ENCODE data around the gene OR6P1. TPM values are rescaled to one million over a fixed set of nuclear protein-coding genes. Genes with fewer than 3 reads are reported as not detected.

Gene OR6P1
- total RNA-seq, 2 experiments from 2014 or later = not detected

DNA sequence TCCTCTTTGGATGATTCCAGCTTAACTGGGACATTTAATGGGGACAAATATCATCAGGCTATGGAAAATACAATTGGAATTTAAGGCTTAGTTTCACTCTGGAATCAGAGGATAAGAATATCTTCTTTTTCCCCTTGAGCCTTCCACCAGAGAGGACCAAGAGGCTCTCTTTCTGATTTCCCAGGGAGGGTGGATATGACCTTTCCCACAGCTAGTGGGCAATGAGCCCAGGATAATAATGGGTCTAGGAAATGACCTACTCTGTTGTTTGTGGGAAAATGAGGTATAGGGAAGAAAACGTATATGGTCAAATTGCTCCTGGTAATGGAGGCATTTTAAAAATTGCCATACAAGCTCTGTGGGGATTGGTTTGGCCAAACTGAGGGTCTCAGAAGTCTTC lies 18.1 kb downstream of the OR6P1 start:
- Histone ChIP-seq H3K9me3 (ENCODE audit: low read length) (no peaks in the 10 kb centered on the region), H3K9me2 (ENCODE audit: insufficient read depth, low read length) (no peaks in the 10 kb centered on the region), H2AFZ (ENCODE audit: low read length) (no peak overlapping the region), H3K79me2 (ENCODE audit: insufficient read depth, low read depth, low read length) (no peaks in the 10 kb centered on the region), H3K4me3 (ENCODE audit: low read depth, low read length, poor library complexity, severe bottlenecking) (no peak overlapping the region), H4K20me1 (ENCODE audit: insufficient read depth, low read length) (no peaks in the 10 kb centered on the region), H3K4me1 (ENCODE audit: insufficient read depth, low read length, poor library complexity, severe bottlenecking) (no peaks in the 10 kb centered on the region), H3K36me3 (ENCODE audit: insufficient read depth, low read length) (no peaks in the 10 kb centered on the region), H3K27ac (ENCODE audit: low read depth, low read length, poor library complexity, severe bottlenecking) (no peak overlapping the region), H3K4me2 (ENCODE audit: low read length) (no peak overlapping the region)
- DNase-seq (ENCODE audit: low spot score) = no peak
- CTCF ChIA-PET (ENCODE audit: unreplicated experiment) = no interaction called here
- POLR2A ChIA-PET = interaction anchor here (0.6 to 1.2 kb wide), 2 partner anchors 13 to 332 kb away, joined by 3 to 4 read pairs; no protein-coding TSS in a partner anchor
- intact Hi-C loops (cut with micrococcal nuclease; ENCODE audit: unreplicated experiment) = no loop called here
- TF ChIP-seq, protein P1, sequence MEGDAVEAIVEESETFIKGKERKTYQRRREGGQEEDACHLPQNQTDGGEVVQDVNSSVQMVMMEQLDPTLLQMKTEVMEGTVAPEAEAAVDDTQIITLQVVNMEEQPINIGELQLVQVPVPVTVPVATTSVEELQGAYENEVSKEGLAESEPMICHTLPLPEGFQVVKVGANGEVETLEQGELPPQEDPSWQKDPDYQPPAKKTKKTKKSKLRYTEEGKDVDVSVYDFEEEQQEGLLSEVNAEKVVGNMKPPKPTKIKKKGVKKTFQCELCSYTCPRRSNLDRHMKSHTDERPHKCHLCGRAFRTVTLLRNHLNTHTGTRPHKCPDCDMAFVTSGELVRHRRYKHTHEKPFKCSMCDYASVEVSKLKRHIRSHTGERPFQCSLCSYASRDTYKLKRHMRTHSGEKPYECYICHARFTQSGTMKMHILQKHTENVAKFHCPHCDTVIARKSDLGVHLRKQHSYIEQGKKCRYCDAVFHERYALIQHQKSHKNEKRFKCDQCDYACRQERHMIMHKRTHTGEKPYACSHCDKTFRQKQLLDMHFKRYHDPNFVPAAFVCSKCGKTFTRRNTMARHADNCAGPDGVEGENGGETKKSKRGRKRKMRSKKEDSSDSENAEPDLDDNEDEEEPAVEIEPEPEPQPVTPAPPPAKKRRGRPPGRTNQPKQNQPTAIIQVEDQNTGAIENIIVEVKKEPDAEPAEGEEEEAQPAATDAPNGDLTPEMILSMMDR (conservative IDR thresholded peaks at IDR 0.05; ENCODE audit: low read length) = no peak
- TF ChIP-seq EZH2phosphoT487 (IDR thresholded peaks at IDR 0.05; ENCODE audit: borderline replicate concordance, low read depth, low read length) = no peak
- BruUV-seq (replicated peaks) = no TSS peak

- TF ChIP-seq EZH2phosphoT487 (IDR thresholded peaks at IDR 0.05; ENCODE audit: borderline replicate concordance, low read depth, low read length) = no peak
- TF ChIP-seq, protein P1 (conservative IDR thresholded peaks at IDR 0.05; ENCODE audit: low read length) = no peak
- no TSS peak for BruUV-seq (replicated peaks)
- ChIA-PET CTCF (ENCODE audit: unreplicated experiment) (no interaction called here), POLR2A (no interaction called here)
- Histone ChIP-seq H3K4me2 (ENCODE audit: low read length) (no peak overlapping the region), H3K9me3 (ENCODE audit: low read length) (no peaks in the 10 kb centered on the region), H4K20me1 (ENCODE audit: insufficient read depth, low read length) (no peaks in the 10 kb centered on the region), H3K4me1 (ENCODE audit: insufficient read depth, low read length, poor library complexity, severe bottlenecking) (no peaks in the 10 kb centered on the region), H3K27ac (ENCODE audit: low read depth, low read length, poor library complexity, severe bottlenecking) (no peak overlapping the region), H3K9me2 (ENCODE audit: insufficient read depth, low read length) (no peaks in the 10 kb centered on the region), H3K79me2 (ENCODE audit: insufficient read depth, low read depth, low read length) (no peaks in the 10 kb centered on the region), H2AFZ (ENCODE audit: low read length) (no peak overlapping the region), H3K36me3 (ENCODE audit: insufficient read depth, low read length) (no peaks in the 10 kb centered on the region), H3K4me3 (ENCODE audit: low read depth, low read length, poor library complexity, severe bottlenecking) (no peak overlapping the region)
- DNase-seq (ENCODE audit: low spot score) = no peak
- intact Hi-C loops (cut with micrococcal nuclease; ENCODE audit: unreplicated experiment) = no loop called here
Measured at GRCh38 chr1:158547533-158547932, 22.8 kb downstream of the OR6P1 start.

DNA sequence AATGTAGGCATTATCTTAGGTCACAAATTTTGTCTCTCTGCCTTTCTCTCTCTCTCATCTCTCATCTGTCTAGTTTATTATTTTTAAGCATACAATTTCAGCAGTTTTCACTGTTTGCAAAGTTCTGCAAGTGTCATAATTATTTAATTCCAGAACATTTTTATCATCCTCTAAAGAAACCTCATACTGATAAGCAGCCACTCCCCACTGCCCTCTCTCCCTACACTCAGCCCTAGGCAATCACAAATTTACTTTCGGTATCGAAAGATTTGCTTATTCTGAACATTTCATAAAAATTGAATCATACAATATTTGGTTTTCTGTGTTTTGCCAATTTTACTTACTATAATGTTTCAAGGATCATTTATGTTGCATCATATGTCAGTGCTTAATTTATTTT lies 32.8 kb downstream of the OR6P1 start:
- H3K27ac ChIP-seq (ENCODE audit: low read depth, low read length, poor library complexity, severe bottlenecking) = no peak overlapping the region
- no peaks in the 10 kb centered on the region for H4K20me1 ChIP-seq (ENCODE audit: insufficient read depth, low read length)
- BruUV-seq (replicated peaks) = no TSS peak
- no peaks in the 10 kb centered on the region for H3K9me3 ChIP-seq (ENCODE audit: low read length)
- ChIA-PET POLR2A (no interaction called here), CTCF (ENCODE audit: unreplicated experiment) (no interaction called here)
- H3K9me2 ChIP-seq (ENCODE audit: insufficient read depth, low read length) = no peaks in the 10 kb centered on the region
- no peak for DNase-seq (ENCODE audit: low spot score)
- H3K4me3 ChIP-seq (ENCODE audit: low read depth, low read length, poor library complexity, severe bottlenecking) = no peak overlapping the region
- H2AFZ ChIP-seq (ENCODE audit: low read length) = no peak overlapping the region
- TF ChIP-seq, protein P1 (conservative IDR thresholded peaks at IDR 0.05; ENCODE audit: low read length) = no peak
- TF ChIP-seq EZH2phosphoT487 (IDR thresholded peaks at IDR 0.05; ENCODE audit: borderline replicate concordance, low read depth, low read length) = no peak
- H3K36me3 ChIP-seq (ENCODE audit: insufficient read depth, low read length) = no peaks in the 10 kb centered on the region
- H3K4me1 ChIP-seq (ENCODE audit: insufficient read depth, low read length, poor library complexity, severe bottlenecking) = no peaks in the 10 kb centered on the region
- H3K79me2 ChIP-seq (ENCODE audit: insufficient read depth, low read depth, low read length) = no peaks in the 10 kb centered on the region
- no peak overlapping the region for H3K4me2 ChIP-seq (ENCODE audit: low read length)
- intact Hi-C loops (cut with micrococcal nuclease; ENCODE audit: unreplicated experiment) = loop anchor here (10.0 kb wide), 1 partner anchor 67 kb away; the partner anchor contains the start of gene OR10Z1

Data from OCI-LY7 (cell line).